HCT116 (cell line): ENCODE results near the gene DNAJB1.

ENCODE experiments used
- CTCF ChIP-seq, 3 experiments: fragments of 200-600 bp in 1 of 3; sonication (generic) in 1 of 3; IDR thresholded peaks in 2 of 3; conservative IDR thresholded peaks in 1 of 3; 2 replicates each; pipeline ENCODE4 v1.5.1; 2012 to 2017; ENCODE audit warnings: low read depth in 2 of 3, low read length in 2 of 3, antibody characterized with exemption in 1 of 3, borderline replicate concordance in 1 of 3, control low read depth in 1 of 3, mild to moderate bottlenecking in 1 of 3, mixed read lengths in 1 of 3, mixed run types in 1 of 3, moderate library complexity in 1 of 3; ENCODE audit not compliant: insufficient read depth in 1 of 3
- EZH2 ChIP-seq: fragments of 200-600 bp; sonication (generic); IDR thresholded peaks from 2 replicates; pipeline ENCODE4 v1.6.1; 2017; ENCODE audit warnings: antibody characterized with exemption, mixed run types
- EZH2phosphoT487 ChIP-seq: fragments of 200-600 bp; IDR thresholded peaks from 2 replicates; pipeline ENCODE4 v1.6.1; 2018; ENCODE audit warnings: antibody characterized with exemption, borderline replicate concordance
- MAX ChIP-seq: IDR thresholded peaks from 2 replicates; pipeline ENCODE4 v1.6.1; 2012
- POLR2A ChIP-seq: IDR thresholded peaks from 2 replicates; pipeline ENCODE4 v1.7.0; 2011; ENCODE audit warnings: borderline replicate concordance; ENCODE audit not compliant: insufficient read depth, insufficient read length; ENCODE audit errors: extremely low read depth
- POLR2AphosphoS5 ChIP-seq: IDR thresholded peaks from 2 replicates; pipeline ENCODE4 v1.6.1; 2011; ENCODE audit warnings: mild to moderate bottlenecking, low read depth, low read length, moderate library complexity
- RAD21 ChIP-seq: IDR thresholded peaks from 2 replicates; pipeline ENCODE4 v1.6.1; 2012; ENCODE audit warnings: low read depth, mild to moderate bottlenecking
- REST ChIP-seq: IDR thresholded peaks from 2 replicates; pipeline ENCODE4 v1.6.1; 2012; ENCODE audit warnings: low read depth
- SP1 ChIP-seq: IDR thresholded peaks from 2 replicates; pipeline ENCODE4 v1.6.1; 2012; ENCODE audit warnings: low read depth
- YY1 ChIP-seq: IDR thresholded peaks from 2 replicates; pipeline ENCODE4 v1.6.1; 2011; ENCODE audit warnings: low read length, low read depth, moderate library complexity, mild to moderate bottlenecking; ENCODE audit not compliant: insufficient replicate concordance; ENCODE audit errors: extremely low read depth

- no peak for TF ChIP-seq CTCF (IDR thresholded peaks at IDR 0.05 in 2 of 3, conservative IDR thresholded peaks at IDR 0.05 in 1 of 3; ENCODE audit: borderline replicate concordance in 1 of 3, insufficient read depth in 1 of 3, low read depth in 2 of 3, low read length in 2 of 3)
- TF ChIP-seq POLR2A = no peak
- TF ChIP-seq REST = no peak
- TF ChIP-seq MAX = no peak
- TF ChIP-seq POLR2AphosphoS5 = no peak
- no peak for TF ChIP-seq EZH2
- no peak for TF ChIP-seq SP1
- TF ChIP-seq YY1 = no peak
- TF ChIP-seq EZH2phosphoT487 = no peak
- TF ChIP-seq RAD21 = no peak
Observed at GRCh38 chr19:14555918-14556661, 37.9 kb upstream of the DNAJB1 start.
